GM23338 (cell line): Measurements from ENCODE around the gene TMEM30B. TPM values are rescaled to one million over a fixed set of nuclear protein-coding genes. Genes with fewer than 3 reads are reported as not detected.

ENCODE experiments used
- ATAC-seq: fragments of 200-7000 bp; cut with Tn5 transposase; 3 replicates; pipeline ENCODE4 v1.9.1; 2020
- DNase-seq: peaks from one replicate; pipeline ENCODE4 v3.0.0-alpha.2; 2015; ENCODE audit warnings: low spot score
- H2AFZ ChIP-seq: fragments of 200-600 bp; sonication (generic); 2 replicates; pipeline ENCODE4 v1.8.0; 2016; ENCODE audit warnings: antibody characterized with exemption, mild to moderate bottlenecking, moderate library complexity
- H3F3A ChIP-seq: fragments of 200-600 bp; sonication (generic); replicated peaks from 2 replicates; pipeline ENCODE4 v1.8.0; 2017; ENCODE audit warnings: antibody characterized with exemption, mixed run types, low read depth
- H3K27ac ChIP-seq: fragments of 200-600 bp; sonication (generic); 2 replicates; pipeline ENCODE4 v1.6.1; 2016; ENCODE audit warnings: low read depth
- H3K27me3 ChIP-seq: fragments of 200-600 bp; sonication (generic); 2 replicates; pipeline ENCODE4 v1.8.0; 2016; ENCODE audit warnings: mild to moderate bottlenecking, mixed run types, moderate library complexity; ENCODE audit not compliant: insufficient read depth
- H3K36me3 ChIP-seq: fragments of 200-600 bp; sonication (generic); 2 replicates; pipeline ENCODE4 v1.8.0; 2016; ENCODE audit warnings: mild to moderate bottlenecking; ENCODE audit not compliant: insufficient read depth
- H3K4me1 ChIP-seq: fragments of 200-600 bp; sonication (generic); 2 replicates; pipeline ENCODE4 v1.8.0; 2016; ENCODE audit warnings: mild to moderate bottlenecking, moderate library complexity; ENCODE audit not compliant: insufficient read depth
- H3K4me2 ChIP-seq: fragments of 200-600 bp; sonication (generic); 2 replicates; pipeline ENCODE4 v1.7.1; 2017; ENCODE audit warnings: mixed run types
- H3K4me3 ChIP-seq: fragments of 200-600 bp; sonication (generic); 2 replicates; pipeline ENCODE4 v1.6.1; 2016; ENCODE audit warnings: mixed run types
- H3K79me2 ChIP-seq: fragments of 200-600 bp; sonication (generic); replicated peaks from 2 replicates; pipeline ENCODE4 v1.8.0; 2017; ENCODE audit warnings: mild to moderate bottlenecking; ENCODE audit not compliant: insufficient read depth
- H3K9me2 ChIP-seq: fragments of 200-600 bp; sonication (generic); 2 replicates; pipeline ENCODE4 v1.8.0; 2017; ENCODE audit not compliant: insufficient read depth
- H4K20me1 ChIP-seq: fragments of 200-600 bp; sonication (generic); replicated peaks from 2 replicates; pipeline ENCODE4 v1.8.0; 2017; ENCODE audit warnings: mild to moderate bottlenecking; ENCODE audit not compliant: insufficient read depth
- H3K27ac Mint-ChIP-seq: 2 replicates; pipeline ENCODE4 v1.8.0; 2020; ENCODE audit warnings: inconsistent platforms, mild to moderate bottlenecking, moderate library complexity, mixed read lengths
- H3K27me3 Mint-ChIP-seq: 3 replicates; pipeline ENCODE4 v1.8.0; 2022; ENCODE audit warnings: low read depth, mild to moderate bottlenecking, moderate library complexity, mixed read lengths, inconsistent platforms; ENCODE audit not compliant: insufficient read depth, poor library complexity
- H3K36me3 Mint-ChIP-seq: 3 replicates; pipeline ENCODE4 v1.8.0; 2021; ENCODE audit warnings: low read depth, mild to moderate bottlenecking, inconsistent platforms, moderate library complexity, mixed read lengths
- H3K4me1 Mint-ChIP-seq: 3 replicates; pipeline ENCODE4 v1.8.0; 2020; ENCODE audit warnings: mild to moderate bottlenecking, inconsistent platforms, mixed read lengths
- H3K4me3 Mint-ChIP-seq: 3 replicates; pipeline ENCODE4 v1.8.0; 2021; ENCODE audit warnings: moderate library complexity, mild to moderate bottlenecking, inconsistent platforms, mixed read lengths
- H3K9me3 Mint-ChIP-seq: 3 replicates; pipeline ENCODE4 v1.8.0; 2020; ENCODE audit warnings: moderate library complexity, mild to moderate bottlenecking, inconsistent platforms, mixed read lengths
- CREB1 ChIP-seq: fragments of 250-450 bp; sonication (Bioruptor Pico); IDR thresholded peaks from 2 replicates; pipeline ENCODE4 v1.5.0; 2020; ENCODE audit warnings: low read depth, mild to moderate bottlenecking, moderate library complexity
- CTCF ChIP-seq, 2 experiments: fragments of 200-600 bp in 1 of 2; sonication (generic) in 1 of 2; conservative IDR thresholded peaks; 2 replicates each; pipeline versions ENCODE4 v1.5.1 to v1.6.1; 2016 to 2017; ENCODE audit warnings: antibody characterized with exemption in 2 of 2, low read depth in 2 of 2, mild to moderate bottlenecking in 2 of 2, moderate library complexity in 1 of 2
- ETS1 ChIP-seq: IDR thresholded peaks from 2 replicates; pipeline ENCODE4 v1.6.1; 2016; ENCODE audit warnings: antibody characterized with exemption
- EZH2 ChIP-seq: fragments of 200-600 bp; sonication (generic); IDR thresholded peaks from one replicate; pipeline ENCODE4 v1.8.0; 2017; ENCODE audit warnings: antibody characterized with exemption, mild to moderate bottlenecking, low read depth; ENCODE audit not compliant: unreplicated experiment
- EZH2phosphoT487 ChIP-seq: fragments of 200-600 bp; sonication (generic); IDR thresholded peaks from one replicate; pipeline ENCODE4 v1.8.1; 2018; ENCODE audit warnings: antibody characterized with exemption; ENCODE audit not compliant: unreplicated experiment
- JUNB ChIP-seq: IDR thresholded peaks from one replicate; pipeline ENCODE4 v1.6.1; 2016; ENCODE audit warnings: antibody characterized with exemption; ENCODE audit not compliant: unreplicated experiment
- NANOG ChIP-seq: IDR thresholded peaks from 2 replicates; pipeline ENCODE4 v1.6.1; 2016; ENCODE audit warnings: antibody characterized with exemption, borderline replicate concordance
- POLR2AphosphoS5 ChIP-seq: IDR thresholded peaks from 2 replicates; pipeline ENCODE4 v1.6.1; 2016; ENCODE audit warnings: antibody characterized with exemption, low read depth
- REST ChIP-seq: IDR thresholded peaks from one replicate; pipeline ENCODE4 v1.6.1; 2018; ENCODE audit warnings: antibody characterized with exemption; ENCODE audit not compliant: unreplicated experiment
- STAT1 ChIP-seq: IDR thresholded peaks from one replicate; pipeline ENCODE4 v1.6.1; 2016; ENCODE audit warnings: antibody characterized with exemption; ENCODE audit not compliant: unreplicated experiment
- ZNF114 ChIP-seq: fragments of 250-450 bp; sonication (Bioruptor Pico); IDR thresholded peaks from 2 replicates; pipeline ENCODE4 v1.5.0; 2020; ENCODE audit warnings: mild to moderate bottlenecking, moderate library complexity
- ZNF462 ChIP-seq: fragments of 250-450 bp; sonication (Bioruptor Pico); IDR thresholded peaks from 2 replicates; pipeline ENCODE4 v1.5.0; 2020; ENCODE audit warnings: mild to moderate bottlenecking, moderate library complexity
- polyA plus RNA-seq: library from polyadenylated mRNA; unstranded; fragments of >200 nt; fragmentation: Nextera tagmentation; extraction: Ambion mirVana; gene quantifications from 2 replicates; pipeline ENCODE4 v1.2.1, GENCODE V29; 2016
- total RNA-seq: library from RNA; depleted of rRNA; stranded (reverse); fragments of >200 nt; shearing (Covaris generic); gene quantifications from 2 replicates; pipeline ENCODE4 v1.2.3, GENCODE V29; 2014

The TMEM30B gene
- total and polyA plus RNA-seq, 2 experiments from 2014 or later: 7.2 to 22.9 TPM

GRCh38 chr14:61290701-61291100 is 9.6 kb upstream of the TMEM30B start:
- Mint-ChIP-seq H3K9me3 (no peaks in the 10 kb centered on the region), H3K4me1 (0 out of 3 replicates have a peak, but pooled peaks cover under 1% of the 10 kb centered on the region), H3K36me3 (no peaks in the 10 kb centered on the region), H3K27me3 (peaks cover 2% of the 10 kb centered on the region), H3K27ac (no peak overlapping the region), H3K4me3 (no peak overlapping the region)
- H4K20me1 ChIP-seq: no peaks in the 10 kb centered on the region
- H3K4me2 ChIP-seq: no peak overlapping the region
- H3K36me3 ChIP-seq: no peaks in the 10 kb centered on the region
- no peaks in the 10 kb centered on the region for H3K9me2 ChIP-seq
- no peak for TF ChIP-seq ETS1
- TF ChIP-seq JUNB: no peak
- TF ChIP-seq EZH2phosphoT487: no peak
- TF ChIP-seq EZH2: no peak
- no peak for TF ChIP-seq CTCF (conservative IDR thresholded peaks at IDR 0.05; ENCODE audit: low read depth in 2 of 2)
- TF ChIP-seq CREB1 (CRISPR knock-in tag): no peak
- no peak for TF ChIP-seq REST
- no peak for TF ChIP-seq NANOG
- no peak for TF ChIP-seq STAT1
- TF ChIP-seq POLR2AphosphoS5: no peak
- TF ChIP-seq ZNF114 (CRISPR knock-in tag): no peak
- TF ChIP-seq ZNF462 (CRISPR knock-in tag): no peak
- DNase-seq (no peak), ATAC-seq (no peak)
- no peaks in the 10 kb centered on the region for H3F3A ChIP-seq
- H3K27me3 ChIP-seq: no peaks in the 10 kb centered on the region
- no peaks in the 10 kb centered on the region for H3K79me2 ChIP-seq
- H3K4me3 ChIP-seq: no peak overlapping the region
- 0 out of 2 replicates have a peak overlapping the region, but pooled peaks have one; percentile 56 for H2AFZ ChIP-seq
- H3K4me1 ChIP-seq: no peaks in the 10 kb centered on the region; the same call in 1 of the 2 replicates
- H3K27ac ChIP-seq: no peak overlapping the region
